Right lobe of liver (tissue), 6 donors: ENCODE results near the gene TMEM51. TPM values are rescaled to one million over a fixed set of nuclear protein-coding genes. Genes with fewer than 3 reads are reported as not detected.

Source experiments
- ATAC-seq, 4 donors: fragments of 200-7000 bp; cut with Tn5 transposase; one replicate each; pipeline ENCODE4 v1.9.1; 2020; ENCODE audit warnings: mild to moderate bottlenecking in 4 of 4, moderate library complexity in 4 of 4
- DNase-seq, 3 donors: peaks; one replicate each; pipeline ENCODE4 v3.0.0-alpha.2; 2020
- H3K27ac ChIP-seq, 3 donors: fragments of 200-600 bp; one replicate each; pipeline ENCODE4 v1.8.0; 2022
- H3K27me3 ChIP-seq, 2 donors: fragments of 200-600 bp; one replicate each; pipeline ENCODE4 v1.8.0; 2022
- H3K36me3 ChIP-seq, 4 donors: fragments of 200-600 bp; sonication (generic) in 1 of 4; one replicate each; pipeline versions ENCODE4 v1.5.1 to v1.8.0; 2017 to 2022; ENCODE audit warnings: control low read depth in 1 of 4
- H3K4me1 ChIP-seq, 4 donors: fragments of 200-600 bp; sonication (generic) in 1 of 4; one replicate each; pipeline versions ENCODE4 v1.5.1 to v1.8.0; 2017 to 2022; ENCODE audit warnings: control low read depth in 1 of 4
- H3K4me3 ChIP-seq, 3 donors: fragments of 200-600 bp; one replicate each; pipeline ENCODE4 v1.8.0; 2022
- H3K9me3 ChIP-seq, 4 donors: fragments of 200-600 bp; sonication (generic) in 1 of 4; one replicate each; pipeline versions ENCODE4 v1.5.1 to v1.8.0; 2017 to 2022; ENCODE audit warnings: control low read depth in 1 of 4
- POLR2A ChIP-seq: fragments of 450-650 bp; IDR thresholded peaks from one replicate; pipeline ENCODE4 v1.6.1; 2017; ENCODE audit warnings: antibody characterized with exemption, mild to moderate bottlenecking
- WGBS: methylation state at CpG from one replicate; pipeline ENCODE4 v1.1.6; 2018; ENCODE audit warnings: low coverage, low lambda C conversion rate; ENCODE audit not compliant: insufficient coverage; ENCODE audit errors: missing lambda C conversion rate; 5-methylcytosine and 5-hydroxymethylcytosine counted together
- intact Hi-C, 2 donors: fragments of 100-400 bp; cut with DNase I; formaldehyde crosslinking; loops; one replicate each; pipeline versions ENCODE4 v1.11.2 to v1.14.1; 2022
- total RNA-seq, 6 experiments: library from RNA; depleted of rRNA in 2 of 6; stranded (reverse); fragments of >200 nt in 2 of 6; fragmentation: NEBNext Ultra II Directional in 3 of 6; extraction: Animal tissue kit (Norgen Biotek cat#: 25700) in 3 of 6; gene quantifications; one replicate each; pipeline versions ENCODE4 v1.1.0 to v1.2.4, GENCODE V29; 2016 to 2023
- TF ChIP-seq, protein P1 (sequence below), 4 donors: fragments of 200-600 bp in 3 of 4; fragments of 450-650 bp in 1 of 4; IDR thresholded peaks; one replicate each; pipeline versions ENCODE4 v1.5.1 to v1.8.0; 2016 to 2022; ENCODE audit warnings: antibody characterized with exemption in 4 of 4, mild to moderate bottlenecking in 2 of 4
- donor health status: DM: no; HTN: yes; CAD: no.
- donor health status: DM: no; HTN: no; CAD: no.
- donor health status: DM: no; HTN: no; CAD: no.
- donor health status: DM: no; HTN: yes; CAD: no.
- donor health status: DM: no; HTN: yes; CAD: no.

The TMEM51 gene
- total RNA-seq, 6 experiments from 2014 or later: 1.3 to 5.4 (median 1.9) TPM

DNA sequence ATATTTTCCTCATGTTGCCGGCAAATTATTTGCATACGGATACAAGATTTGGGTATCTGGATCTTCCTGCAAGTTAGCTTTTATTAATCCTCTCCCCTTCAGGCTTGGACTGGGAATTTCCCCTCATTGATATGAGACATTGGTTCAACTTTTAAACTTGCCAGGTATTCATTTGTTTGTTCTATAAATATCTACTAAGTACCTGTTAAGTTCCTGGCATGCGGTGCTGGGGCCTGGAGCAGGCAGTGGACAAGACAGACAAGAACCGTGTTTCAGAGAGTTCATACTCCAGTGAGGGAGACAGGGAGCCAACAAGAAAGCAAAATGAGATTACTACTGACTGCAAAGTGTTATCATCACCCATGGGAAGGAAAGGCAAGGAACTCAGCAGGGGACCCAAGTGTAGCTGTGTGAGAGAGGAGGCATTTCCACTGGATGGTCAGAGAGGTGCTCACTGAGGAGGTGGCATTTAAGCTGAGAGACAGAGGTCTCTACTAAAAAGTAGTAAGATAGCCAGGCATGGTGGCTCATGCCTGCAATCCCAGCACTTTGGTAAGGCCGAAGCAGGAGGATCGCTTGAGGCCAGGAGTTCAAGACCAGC is 54.4 kb downstream of the TMEM51 start:
- H3K4me3 ChIP-seq: no peak overlapping the region
- DNase-seq: no peak
- no peaks in the 10 kb centered on the region for H3K9me3 ChIP-seq
- TF ChIP-seq, protein P1, sequence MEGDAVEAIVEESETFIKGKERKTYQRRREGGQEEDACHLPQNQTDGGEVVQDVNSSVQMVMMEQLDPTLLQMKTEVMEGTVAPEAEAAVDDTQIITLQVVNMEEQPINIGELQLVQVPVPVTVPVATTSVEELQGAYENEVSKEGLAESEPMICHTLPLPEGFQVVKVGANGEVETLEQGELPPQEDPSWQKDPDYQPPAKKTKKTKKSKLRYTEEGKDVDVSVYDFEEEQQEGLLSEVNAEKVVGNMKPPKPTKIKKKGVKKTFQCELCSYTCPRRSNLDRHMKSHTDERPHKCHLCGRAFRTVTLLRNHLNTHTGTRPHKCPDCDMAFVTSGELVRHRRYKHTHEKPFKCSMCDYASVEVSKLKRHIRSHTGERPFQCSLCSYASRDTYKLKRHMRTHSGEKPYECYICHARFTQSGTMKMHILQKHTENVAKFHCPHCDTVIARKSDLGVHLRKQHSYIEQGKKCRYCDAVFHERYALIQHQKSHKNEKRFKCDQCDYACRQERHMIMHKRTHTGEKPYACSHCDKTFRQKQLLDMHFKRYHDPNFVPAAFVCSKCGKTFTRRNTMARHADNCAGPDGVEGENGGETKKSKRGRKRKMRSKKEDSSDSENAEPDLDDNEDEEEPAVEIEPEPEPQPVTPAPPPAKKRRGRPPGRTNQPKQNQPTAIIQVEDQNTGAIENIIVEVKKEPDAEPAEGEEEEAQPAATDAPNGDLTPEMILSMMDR (IDR thresholded peaks at IDR 0.05): no peak
- no peak for TF ChIP-seq POLR2A
- ATAC-seq: no peak
- peaks cover 0 to 40% of the 10 kb centered on the region in 2 donors for H3K27me3 ChIP-seq
- H3K27ac ChIP-seq: no peak overlapping the region
- intact Hi-C loops: no loop called here
- H3K4me1 ChIP-seq: no peaks in the 10 kb centered on the region
- no peaks in the 10 kb centered on the region for H3K36me3 ChIP-seq
- WGBS: 55% methylated on average over 2 of the region's 6 CpGs

DNA sequence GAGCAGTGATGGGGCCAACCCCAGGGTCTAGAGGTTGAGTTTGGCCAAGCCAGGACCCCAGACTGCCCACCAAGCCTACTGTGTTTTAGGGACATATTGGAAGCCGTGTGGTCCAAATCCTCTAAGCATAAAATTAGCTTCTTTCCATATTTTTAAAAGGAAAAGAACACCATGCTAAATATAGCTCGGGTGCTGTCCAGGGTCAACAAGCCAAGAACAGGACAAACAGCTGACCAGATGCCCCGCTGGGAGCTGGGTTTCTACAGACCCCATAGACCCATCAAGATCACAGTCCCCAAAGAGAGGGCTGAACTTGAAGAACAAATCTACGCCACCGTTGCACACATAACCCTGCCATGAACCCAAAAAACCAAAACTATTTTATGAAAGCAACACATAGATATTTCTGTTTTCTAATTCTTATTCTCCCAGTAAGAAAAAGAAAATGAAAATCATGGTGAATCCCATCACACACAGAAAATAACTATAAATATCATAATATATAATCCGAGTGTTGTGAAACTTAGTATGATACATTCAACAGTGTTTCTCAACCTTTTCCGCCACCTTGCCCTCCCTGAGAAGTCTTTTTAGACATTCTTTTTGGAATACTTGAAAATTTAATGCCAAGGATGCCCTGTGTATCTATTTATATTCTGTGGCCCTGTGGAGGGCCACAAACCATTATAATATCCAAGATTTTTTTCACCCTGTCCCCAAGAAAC is 57.3 kb downstream of the TMEM51 start:
- intact Hi-C loops: no loop called here
- WGBS: 56% methylated on average over 7 of the region's 7 CpGs

DNA sequence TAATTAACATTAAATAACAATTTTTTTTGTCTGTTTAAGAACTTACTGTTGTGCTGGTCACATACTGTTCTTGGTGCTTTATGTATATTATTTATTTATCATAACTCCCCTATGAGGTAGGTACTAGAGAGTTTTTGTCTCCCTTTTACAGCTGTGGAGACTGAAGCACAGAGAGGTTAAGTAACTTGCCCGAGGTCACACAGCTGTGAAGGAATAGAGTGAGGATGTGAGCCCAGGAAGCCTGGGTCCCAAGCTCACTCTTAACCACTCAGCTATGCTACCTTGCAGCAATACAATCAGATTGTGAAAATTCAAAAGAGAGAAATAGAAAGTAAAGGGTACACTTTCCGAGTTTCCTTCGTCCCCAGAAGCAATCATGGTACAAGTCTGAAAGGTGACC is 57.9 kb downstream of the TMEM51 start:
- ATAC-seq: no peak
- no peak overlapping the region for H3K4me3 ChIP-seq
- H3K27ac ChIP-seq: no peak overlapping the region
- no peaks in the 10 kb centered on the region for H3K9me3 ChIP-seq
- intact Hi-C loops: no loop called here
- 80% methylated on average over 3 of the region's 3 CpGs for WGBS
- H3K27me3 ChIP-seq: peaks cover 0 to 26% of the 10 kb centered on the region in 2 donors
- DNase-seq: no peak
- no peak for TF ChIP-seq POLR2A
- TF ChIP-seq, protein P1 (IDR thresholded peaks at IDR 0.05): no peak
- no peaks in the 10 kb centered on the region for H3K36me3 ChIP-seq
- H3K4me1 ChIP-seq: no peaks in the 10 kb centered on the region

More for the DNA sequence above, 57.3 kb downstream of the TMEM51 start:
- ATAC-seq (no peak), DNase-seq (no peak)
- H3K4me3 ChIP-seq: no peak overlapping the region
- H3K4me1 ChIP-seq: no peaks in the 10 kb centered on the region
- H3K36me3 ChIP-seq: no peaks in the 10 kb centered on the region
- H3K9me3 ChIP-seq: no peaks in the 10 kb centered on the region
- H3K27ac ChIP-seq: no peak overlapping the region
- TF ChIP-seq, protein P1 (IDR thresholded peaks at IDR 0.05): no peak
- no peak for TF ChIP-seq POLR2A
- H3K27me3 ChIP-seq: peaks cover 0 to 27% of the 10 kb centered on the region in 2 donors

DNA sequence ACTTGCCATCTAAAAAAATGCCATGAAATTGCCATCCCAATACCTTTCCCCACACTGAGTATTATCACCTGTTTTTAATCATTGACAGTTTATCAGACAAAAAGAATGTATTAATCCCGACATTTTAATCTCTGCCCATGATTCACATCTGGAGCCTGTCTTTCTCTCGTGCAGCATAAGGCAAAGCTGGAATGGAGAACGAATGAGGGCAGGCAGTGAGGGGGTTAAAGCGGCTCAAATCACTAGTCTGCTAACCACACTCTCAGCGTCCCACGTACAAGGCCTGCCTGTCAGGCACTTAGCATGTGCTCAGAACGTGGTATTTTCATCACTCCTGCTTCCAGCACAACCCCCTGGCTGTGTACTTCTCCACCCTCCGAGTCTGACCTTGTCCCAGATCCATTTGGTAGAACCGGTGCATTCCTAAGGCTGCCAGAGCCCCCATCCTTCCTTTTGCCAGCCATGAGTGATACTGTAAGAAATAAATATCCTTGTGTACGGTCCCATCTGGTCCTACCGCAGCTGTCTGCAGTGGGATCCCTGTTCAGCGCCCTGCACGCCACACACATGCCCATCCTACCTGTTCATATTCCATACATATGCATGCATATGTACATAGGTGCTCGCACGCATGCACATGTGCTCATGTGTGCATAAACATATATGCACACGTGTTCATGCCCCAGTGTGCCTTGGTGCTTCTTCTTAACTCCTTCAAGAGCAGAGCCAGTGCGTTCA is 58.8 kb downstream of the TMEM51 start:
- no peak for DNase-seq

More for the DNA sequence above, 58.8 kb downstream of the TMEM51 start:
- intact Hi-C loops: no loop called here
- H3K4me3 ChIP-seq: no peak overlapping the region
- ATAC-seq: no peak
- H3K27ac ChIP-seq: peak overlapping the region in 1 of 3 donors; percentile 17
- TF ChIP-seq, protein P1 (IDR thresholded peaks at IDR 0.05): no peak
- no peak for TF ChIP-seq POLR2A
- H3K36me3 ChIP-seq: no peaks in the 10 kb centered on the region
- H3K4me1 ChIP-seq: no peaks in the 10 kb centered on the region
- no peaks in the 10 kb centered on the region for H3K9me3 ChIP-seq
- H3K27me3 ChIP-seq: peaks cover 0 to 22% of the 10 kb centered on the region in 2 donors
- 57% methylated on average over 10 of the region's 17 CpGs for WGBS
